Forelimb muscle (tissue), 1 donor: Measurements from ENCODE around the gene INO80C. TPM values are rescaled to one million over a fixed set of nuclear protein-coding genes. Genes with fewer than 3 reads are reported as not detected.
"Not testable (repeated sequence)": the region's sequence is repeated elsewhere in the genome, so short reads cannot be mapped to it uniquely, and the experiment has no call there.

Experiments used
- DNase-seq: peaks from one replicate; pipeline ENCODE4 v3.0.0-alpha.2; 2013; ENCODE audit warnings: low read depth
- polyA plus RNA-seq: library from polyadenylated mRNA; unstranded; fragments of 120-200 nt; gene quantifications from one replicate; pipeline ENCODE4 v1.2.1, GENCODE V29; 2013; ENCODE audit not compliant: insufficient read length

The INO80C gene
- polyA plus RNA-seq, 1 donor = 27.5 TPM

DNA sequence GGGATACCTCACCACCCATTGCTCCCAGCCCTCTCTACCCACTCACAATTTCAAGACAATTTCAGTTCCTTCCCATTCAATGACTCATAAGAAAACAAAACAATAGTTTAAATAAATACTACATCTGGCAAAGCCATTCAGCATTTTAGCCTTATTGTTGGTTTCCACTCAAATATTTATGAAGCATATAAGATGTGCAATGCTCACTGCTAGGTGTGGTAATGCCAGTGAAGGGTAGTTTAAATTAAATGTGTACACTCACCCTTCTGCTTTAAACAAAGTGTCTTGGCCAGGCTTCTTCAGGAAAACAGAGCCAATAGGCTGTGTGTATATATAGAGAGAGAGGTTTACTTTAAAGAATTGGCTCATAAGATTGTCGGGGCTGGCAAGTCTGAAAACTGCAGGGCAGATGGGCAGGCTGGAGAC is 37.0 kb downstream of the INO80C start:
- no peak for DNase-seq

GRCh38 chr18:35459997-35460396 is 37.8 kb downstream of the INO80C start:
- DNase-seq = no peak

- DNase-seq = no peak
Observed at GRCh38 chr18:35458677-35459441, 38.9 kb downstream of the INO80C start.

- no peak for DNase-seq
Observed at GRCh38 chr18:35458271-35458670, 39.5 kb downstream of the INO80C start.

GRCh38 chr18:35457140-35457704 is 40.5 kb downstream of the INO80C start:
- DNase-seq = no peak

- no peak for DNase-seq
Observed at GRCh38 chr18:35455926-35456763, 41.6 kb downstream of the INO80C start.

GRCh38 chr18:35454803-35455202 is 43.0 kb downstream of the INO80C start:
- no peak for DNase-seq

GRCh38 chr18:35453065-35453464 is 44.7 kb downstream of the INO80C start:
- DNase-seq = not testable (repeated sequence)

DNA sequence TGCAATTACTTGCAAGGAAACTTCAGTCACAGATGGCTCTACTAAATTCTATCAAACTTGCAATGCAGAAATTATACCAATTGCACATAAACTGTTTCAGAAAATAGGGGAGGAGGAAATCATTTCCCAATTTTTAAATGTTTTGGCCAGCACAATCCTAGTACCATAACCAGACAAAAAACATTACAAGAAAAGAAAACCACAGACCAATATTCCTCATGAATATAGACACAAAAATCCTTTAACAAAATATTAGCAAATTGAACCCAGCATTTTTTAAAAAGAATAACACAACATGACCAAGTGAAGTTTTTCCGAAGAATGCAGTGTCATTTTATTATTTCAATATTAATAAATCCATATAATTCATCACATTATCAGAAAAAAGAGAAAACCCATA is 45.8 kb downstream of the INO80C start:
- DNase-seq = no peak

GRCh38 chr18:35451032-35451431 is 46.7 kb downstream of the INO80C start:
- DNase-seq = no peak

DNA sequence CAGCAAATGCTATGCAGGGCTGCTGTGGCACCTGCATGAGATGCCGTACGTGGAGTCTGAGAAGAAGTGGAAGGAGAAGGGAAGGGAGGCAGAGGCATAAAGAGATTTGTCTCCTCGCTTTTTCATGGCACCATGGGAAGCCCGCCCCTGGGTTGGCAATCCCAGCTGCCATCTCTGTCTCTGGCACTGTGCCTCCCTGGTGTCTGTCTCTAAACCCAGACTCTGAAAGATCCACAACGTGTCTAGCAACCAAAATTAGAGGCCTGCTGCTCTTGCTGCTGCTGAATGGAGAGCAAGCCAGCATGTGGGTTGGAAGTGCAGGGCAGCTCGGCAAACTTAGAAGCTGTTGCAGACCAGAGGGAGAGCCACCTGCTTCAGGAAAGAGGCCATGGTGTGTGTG is 53.1 kb downstream of the INO80C start:
- no peak for DNase-seq

DNA sequence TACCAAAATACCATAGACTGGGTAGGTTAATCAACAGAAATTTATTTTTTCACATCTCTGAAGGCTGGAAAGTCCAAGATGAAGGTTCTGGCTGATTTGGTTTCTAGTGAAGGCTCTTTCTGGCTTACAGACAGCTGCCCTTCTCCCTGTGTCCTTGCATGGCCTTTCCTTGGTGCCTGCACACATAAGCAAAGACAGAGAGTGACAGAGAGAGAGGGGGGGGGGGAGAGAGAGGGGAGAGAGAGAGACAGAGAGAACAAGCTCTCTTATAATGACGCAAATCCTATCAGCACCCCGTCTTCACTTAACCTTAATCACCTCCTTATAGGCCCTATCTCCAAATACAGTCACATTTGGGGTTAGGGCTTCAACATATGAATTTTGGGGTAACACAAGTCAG is 53.9 kb downstream of the INO80C start:
- no peak for DNase-seq

- DNase-seq = no peak
Observed at GRCh38 chr18:35443434-35443833, 54.3 kb downstream of the INO80C start.

- no peak for DNase-seq
Observed at GRCh38 chr18:35442701-35443100, 55.1 kb downstream of the INO80C start.

DNA sequence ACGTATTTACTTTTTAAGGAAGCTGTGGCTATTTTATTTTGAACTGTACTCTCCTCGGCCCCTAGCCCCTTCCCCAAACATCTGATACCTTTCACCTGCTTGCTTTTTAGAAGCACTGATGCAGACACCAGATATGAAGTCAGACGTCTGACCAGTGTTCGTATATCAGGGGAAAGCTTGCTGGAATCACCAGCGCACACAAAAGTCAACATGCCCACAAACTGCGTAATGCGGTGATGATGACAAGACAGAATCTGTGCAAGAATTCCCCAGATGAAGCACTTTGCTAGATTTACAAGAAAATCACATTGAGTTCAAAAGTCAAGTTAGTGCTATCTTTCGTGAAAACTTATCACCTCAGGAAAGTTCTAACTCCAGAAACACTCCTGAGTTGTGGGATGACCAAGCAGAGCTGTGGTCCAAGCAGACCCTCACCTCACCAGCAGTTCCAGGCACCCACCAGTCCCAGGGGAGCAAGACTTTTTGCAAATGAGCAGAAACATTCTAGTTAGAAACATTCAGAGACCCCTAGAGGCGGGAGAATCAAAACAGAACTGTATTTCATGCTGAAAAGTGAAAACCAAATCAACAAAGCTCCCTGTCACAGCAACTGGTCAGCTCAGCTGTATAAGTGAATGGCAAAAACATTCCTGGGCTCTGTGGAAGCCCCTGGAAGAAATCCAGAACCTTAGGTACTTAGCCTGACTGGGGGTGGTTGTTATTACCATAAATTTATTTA is 55.7 kb downstream of the INO80C start:
- no peak for DNase-seq

DNA sequence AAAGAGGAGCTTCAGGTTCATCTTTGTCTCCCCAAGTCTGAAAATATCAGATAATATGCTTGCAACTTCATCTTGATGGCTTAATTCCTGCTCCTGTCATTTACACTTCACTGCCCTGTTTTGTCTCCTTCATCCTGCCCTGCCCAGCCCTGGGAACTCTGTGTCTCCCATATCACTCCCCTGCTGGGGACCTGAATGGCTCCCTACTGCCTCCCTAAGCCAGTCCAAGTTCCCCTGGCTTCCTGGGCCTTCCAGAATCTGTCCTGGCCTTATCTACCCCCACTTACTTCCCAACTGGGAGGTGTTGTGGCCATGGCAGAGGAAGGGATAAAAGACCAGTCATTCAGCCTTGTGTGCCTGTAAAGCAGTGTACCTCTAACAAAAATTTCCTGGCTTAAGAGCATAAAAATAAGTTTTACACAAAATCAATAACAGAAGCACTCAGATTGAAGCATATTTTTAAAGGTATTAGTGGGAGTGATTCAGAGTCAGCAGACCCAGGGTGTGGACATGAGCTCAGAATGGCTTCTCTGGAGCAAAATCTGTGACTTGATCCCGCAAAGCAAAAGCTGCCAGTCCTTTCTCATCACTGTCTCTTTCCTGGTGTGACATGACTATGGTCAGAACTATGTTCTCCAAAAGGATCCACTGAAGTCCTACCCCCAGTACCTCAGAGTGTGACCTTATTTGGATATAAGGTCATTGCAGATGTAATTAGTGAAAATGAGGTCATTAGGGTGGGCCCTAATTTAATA is 59.1 kb downstream of the INO80C start:
- DNase-seq = no peak

DNA sequence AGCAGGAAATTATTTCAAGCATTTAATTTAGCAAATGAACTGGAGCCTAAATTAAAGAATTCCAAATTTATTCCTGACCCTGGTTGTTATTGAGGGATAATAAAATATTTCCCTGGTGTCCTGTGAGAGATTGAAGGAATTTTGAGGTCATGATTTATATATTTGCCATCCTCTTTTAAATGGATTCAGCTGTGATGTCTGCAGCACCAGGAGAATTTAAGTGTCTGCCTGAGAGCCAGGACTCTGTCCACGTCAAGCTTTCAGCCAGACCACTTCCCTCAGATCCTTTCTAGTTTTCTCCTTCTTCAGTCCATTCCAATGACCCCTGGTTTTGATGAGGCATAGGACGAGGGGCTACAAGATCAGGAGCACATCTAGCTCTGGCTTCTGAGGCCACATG is 59.9 kb downstream of the INO80C start:
- DNase-seq = no peak

- DNase-seq = no peak
Observed at GRCh38 chr18:35436076-35436649, 61.6 kb downstream of the INO80C start.

GRCh38 chr18:35435401-35435800 is 62.4 kb downstream of the INO80C start:
- DNase-seq = no peak

- no peak for DNase-seq
Observed at GRCh38 chr18:35432565-35433001, 65.2 kb downstream of the INO80C start.

GRCh38 chr18:35431374-35431741 is 66.4 kb downstream of the INO80C start:
- DNase-seq = no peak
